Endodermal cell (in vitro differentiated cells): Measurements from ENCODE around the gene MB21D2. TPM values are rescaled to one million over a fixed set of nuclear protein-coding genes. Genes with fewer than 3 reads are reported as not detected.

Experiments
- DNase-seq: peaks from one replicate; pipeline ENCODE4 v3.0.0-alpha.2; 2017
- H3K27ac ChIP-seq: 2 replicates; pipeline ENCODE4 v1.5.1; 2013; ENCODE audit warnings: mild to moderate bottlenecking, low read depth, low read length, moderate library complexity
- H3K27me3 ChIP-seq: 2 replicates; pipeline ENCODE4 v1.6.1; 2013; ENCODE audit warnings: mild to moderate bottlenecking, low read length, moderate library complexity; ENCODE audit not compliant: insufficient read depth, control insufficient read depth, poor library complexity, severe bottlenecking
- H3K36me3 ChIP-seq: 2 replicates; pipeline ENCODE4 v1.7.0; 2013; ENCODE audit warnings: mild to moderate bottlenecking, low read length, moderate library complexity; ENCODE audit not compliant: control insufficient read depth, insufficient read depth
- H3K4me1 ChIP-seq: one replicate; pipeline ENCODE4 v1.7.0; 2013; ENCODE audit warnings: low read length; ENCODE audit not compliant: control insufficient read depth, insufficient read depth
- H3K4me3 ChIP-seq: 2 replicates; pipeline ENCODE4 v1.5.1; 2013; ENCODE audit warnings: mild to moderate bottlenecking, low read length, moderate library complexity
- H3K9ac ChIP-seq: 2 replicates; pipeline ENCODE4 v1.6.1; 2013; ENCODE audit warnings: mild to moderate bottlenecking, low read length, moderate library complexity; ENCODE audit not compliant: poor library complexity, severe bottlenecking; ENCODE audit errors: extremely low read depth
- H3K9me3 ChIP-seq: 2 replicates; pipeline ENCODE4 v1.6.1; 2013; ENCODE audit warnings: mild to moderate bottlenecking, low read length, moderate library complexity; ENCODE audit not compliant: control insufficient read depth
- H3K27ac Mint-ChIP-seq: 2 replicates; pipeline ENCODE4 v1.8.0; 2020; ENCODE audit warnings: mixed read lengths
- H3K27me3 Mint-ChIP-seq: 2 replicates; pipeline ENCODE4 v1.8.0; 2021; ENCODE audit warnings: mild to moderate bottlenecking, mixed read lengths; ENCODE audit not compliant: insufficient read depth
- H3K36me3 Mint-ChIP-seq: 2 replicates; pipeline ENCODE4 v1.8.0; 2020; ENCODE audit warnings: low read depth, mixed read lengths
- H3K4me1 Mint-ChIP-seq: 2 replicates; pipeline ENCODE4 v1.8.0; 2020; ENCODE audit warnings: mixed read lengths
- H3K4me3 Mint-ChIP-seq: 2 replicates; pipeline ENCODE4 v1.8.0; 2020; ENCODE audit warnings: mild to moderate bottlenecking, moderate library complexity, mixed read lengths
- H3K9me3 Mint-ChIP-seq: 2 replicates; pipeline ENCODE4 v1.8.0; 2020; ENCODE audit warnings: mild to moderate bottlenecking, mixed read lengths
- WGBS, 2 experiments: methylation state at CpG; one replicate each; pipeline versions ENCODE4 v1.1.5 to v1.1.7; 2013; ENCODE audit warnings: missing lambda C conversion rate in 2 of 2, mixed read lengths in 1 of 2; ENCODE audit not compliant: insufficient coverage in 1 of 2, insufficient read length in 1 of 2; 5-methylcytosine and 5-hydroxymethylcytosine counted together
- total RNA-seq, 2 donors: library from RNA; stranded (reverse); fragmentation: NEBNext Ultra II Directional in 1 of 2; extraction: Animal tissue kit (Norgen Biotek cat#: 25700) in 1 of 2; gene quantifications; 2 replicates in 1 of 2; 3 replicates in 1 of 2; pipeline ENCODE4 v1.2.1, GENCODE V29; 2021
- TF ChIP-seq, protein P1 (sequence below): fragments of 200-600 bp; sonication (generic); conservative IDR thresholded peaks from 2 replicates; pipeline ENCODE4 v1.5.0; 2021; ENCODE audit warnings: antibody characterized with exemption, mild to moderate bottlenecking

Gene MB21D2
- total RNA-seq, 2 donors from 2014 or later, result 5.7 to 6.9 TPM

DNA sequence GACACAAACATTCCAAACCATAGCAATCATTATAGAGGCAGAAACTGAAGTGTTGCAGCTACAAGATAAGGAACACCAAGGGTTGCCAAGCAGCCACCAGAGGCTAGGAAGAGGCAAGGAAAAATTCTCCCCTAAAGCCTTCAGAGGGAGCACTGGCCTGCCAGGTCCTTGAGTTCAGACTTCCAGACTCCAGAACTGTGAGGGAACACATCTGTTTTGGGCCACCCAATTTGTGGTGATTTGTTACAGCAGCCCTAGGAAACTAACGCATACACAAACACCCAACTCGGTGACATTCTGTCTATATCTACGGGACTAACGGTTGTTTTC is 54.6 kb downstream of the MB21D2 start:
- H3K9me3 ChIP-seq, result no peaks in the 10 kb centered on the region
- no peak overlapping the region for H3K4me3 ChIP-seq
- no peaks in the 10 kb centered on the region for H3K36me3 ChIP-seq
- H3K4me1 ChIP-seq, result no peaks in the 10 kb centered on the region
- H3K27me3 Mint-ChIP-seq, result no peaks in the 10 kb centered on the region
- no peak for DNase-seq
- no peaks in the 10 kb centered on the region for H3K9me3 Mint-ChIP-seq
- 80 to 95% methylated on average over 2 to 4 of the region's 4 CpGs for WGBS, 2 experiments
- H3K4me1 Mint-ChIP-seq, result peaks cover 27% of the 10 kb centered on the region
- H3K9ac ChIP-seq, result no peak overlapping the region
- no peak overlapping the region for H3K27ac Mint-ChIP-seq
- H3K4me3 Mint-ChIP-seq, result no peak overlapping the region
- TF ChIP-seq, protein P1, sequence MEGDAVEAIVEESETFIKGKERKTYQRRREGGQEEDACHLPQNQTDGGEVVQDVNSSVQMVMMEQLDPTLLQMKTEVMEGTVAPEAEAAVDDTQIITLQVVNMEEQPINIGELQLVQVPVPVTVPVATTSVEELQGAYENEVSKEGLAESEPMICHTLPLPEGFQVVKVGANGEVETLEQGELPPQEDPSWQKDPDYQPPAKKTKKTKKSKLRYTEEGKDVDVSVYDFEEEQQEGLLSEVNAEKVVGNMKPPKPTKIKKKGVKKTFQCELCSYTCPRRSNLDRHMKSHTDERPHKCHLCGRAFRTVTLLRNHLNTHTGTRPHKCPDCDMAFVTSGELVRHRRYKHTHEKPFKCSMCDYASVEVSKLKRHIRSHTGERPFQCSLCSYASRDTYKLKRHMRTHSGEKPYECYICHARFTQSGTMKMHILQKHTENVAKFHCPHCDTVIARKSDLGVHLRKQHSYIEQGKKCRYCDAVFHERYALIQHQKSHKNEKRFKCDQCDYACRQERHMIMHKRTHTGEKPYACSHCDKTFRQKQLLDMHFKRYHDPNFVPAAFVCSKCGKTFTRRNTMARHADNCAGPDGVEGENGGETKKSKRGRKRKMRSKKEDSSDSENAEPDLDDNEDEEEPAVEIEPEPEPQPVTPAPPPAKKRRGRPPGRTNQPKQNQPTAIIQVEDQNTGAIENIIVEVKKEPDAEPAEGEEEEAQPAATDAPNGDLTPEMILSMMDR, result no peak
- no peaks in the 10 kb centered on the region for H3K27me3 ChIP-seq
- H3K36me3 Mint-ChIP-seq, result no peaks in the 10 kb centered on the region
- H3K27ac ChIP-seq, result no peak overlapping the region

- H3K27ac Mint-ChIP-seq, result no peak overlapping the region
- H3K36me3 Mint-ChIP-seq, result no peaks in the 10 kb centered on the region
- Histone ChIP-seq H3K9ac (no peak overlapping the region), H3K4me1 (no peaks in the 10 kb centered on the region), H3K27ac (no peak overlapping the region), H3K9me3 (no peaks in the 10 kb centered on the region), H3K4me3 (no peak overlapping the region), H3K27me3 (no peaks in the 10 kb centered on the region), H3K36me3 (no peaks in the 10 kb centered on the region)
- H3K4me3 Mint-ChIP-seq, result no peak overlapping the region
- TF ChIP-seq, protein P1, result no peak
- peaks cover 23% of the 10 kb centered on the region for H3K4me1 Mint-ChIP-seq
- H3K9me3 Mint-ChIP-seq, result no peaks in the 10 kb centered on the region
- no peak for DNase-seq
- WGBS, 2 experiments, result 96 to 100% methylated on average over 3 to 7 of the region's 7 CpGs
- H3K27me3 Mint-ChIP-seq, result no peaks in the 10 kb centered on the region
These were observed 55.1 kb downstream of the MB21D2 start for GRCh38 chr3:192862408-192863090.

DNA sequence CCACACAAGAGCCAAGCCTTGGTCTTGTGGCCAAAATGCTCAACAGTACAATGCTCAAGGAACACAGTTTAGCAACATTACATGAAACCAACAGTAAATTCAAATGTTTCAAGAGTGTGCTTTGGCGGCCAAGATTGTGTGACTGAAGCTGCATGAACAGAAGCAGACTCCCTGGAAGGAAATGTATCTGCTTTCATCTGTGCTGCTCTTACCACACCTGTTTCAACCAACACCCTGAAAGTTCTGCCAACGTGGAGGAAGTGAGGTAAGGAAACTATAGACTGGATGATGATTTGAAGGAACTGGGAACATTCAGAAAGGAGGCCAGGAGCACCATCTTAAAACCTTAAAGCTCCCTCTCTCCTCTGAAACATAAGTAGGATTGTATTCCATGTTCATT is 55.7 kb downstream of the MB21D2 start:
- Histone ChIP-seq H3K4me3 (no peak overlapping the region), H3K9me3 (no peaks in the 10 kb centered on the region), H3K36me3 (no peaks in the 10 kb centered on the region), H3K4me1 (no peaks in the 10 kb centered on the region), H3K9ac (no peak overlapping the region), H3K27ac (no peak overlapping the region), H3K27me3 (no peaks in the 10 kb centered on the region)
- no peaks in the 10 kb centered on the region for H3K36me3 Mint-ChIP-seq
- TF ChIP-seq, protein P1, result no peak
- peaks cover 19% of the 10 kb centered on the region for H3K4me1 Mint-ChIP-seq
- H3K4me3 Mint-ChIP-seq, result no peak overlapping the region
- no peaks in the 10 kb centered on the region for H3K9me3 Mint-ChIP-seq
- DNase-seq, result no peak
- H3K27ac Mint-ChIP-seq, result no peak overlapping the region
- whole genome bisulfite sequencing, 2 experiments, result 96 to 100% methylated on average over 1 to 2 of the region's 2 CpGs
- no peaks in the 10 kb centered on the region for H3K27me3 Mint-ChIP-seq
